HL-60 (cell line): ENCODE results near the gene FBXO30.

Experiments
- DNase-seq, 2 experiments: peaks; one replicate each; pipeline ENCODE4 v3.0.0-alpha.2; 2010 to 2020; ENCODE audit warnings: low read depth in 1 of 2, low spot score in 1 of 2
- H3K27ac ChIP-seq: fragments of 250-450 bp; sonication (Bioruptor Pico); replicated peaks from 2 replicates; pipeline ENCODE4 v1.5.1; 2020; ENCODE audit warnings: mild to moderate bottlenecking, moderate library complexity
- H3K27me3 ChIP-seq: fragments of 250-450 bp; sonication (Bioruptor Pico); 2 replicates; pipeline ENCODE4 v1.5.1; 2021; ENCODE audit warnings: mild to moderate bottlenecking, moderate library complexity; ENCODE audit not compliant: insufficient read depth, poor library complexity, severe bottlenecking
- H3K4me3 ChIP-seq: replicated peaks from 2 replicates; pipeline ENCODE4 v1.5.1; 2011; ENCODE audit warnings: mild to moderate bottlenecking, control low read depth, low read length; ENCODE audit not compliant: insufficient read depth
- CTCF ChIP-seq: IDR thresholded peaks from one replicate; pipeline ENCODE4 v1.5.1; 2011; ENCODE audit warnings: low read length, control low read depth, inconsistent platforms; ENCODE audit not compliant: insufficient read depth
- GABPA ChIP-seq: IDR thresholded peaks from 2 replicates; pipeline ENCODE4 v1.6.1; 2012; ENCODE audit warnings: low read depth
- POLR2AphosphoS5 ChIP-seq: IDR thresholded peaks from 2 replicates; pipeline ENCODE4 v1.6.1; 2012; ENCODE audit warnings: low read depth
- REST ChIP-seq: IDR thresholded peaks from 2 replicates; pipeline ENCODE4 v1.6.1; 2012; ENCODE audit warnings: low read depth; ENCODE audit not compliant: insufficient replicate concordance
- SPI1 ChIP-seq: IDR thresholded peaks from 2 replicates; pipeline ENCODE4 v1.6.1; 2012; ENCODE audit warnings: low read depth, mild to moderate bottlenecking, borderline replicate concordance

The FBXO30 gene

GRCh38 chr6:145815309-145816274 lies 997 bp upstream of the FBXO30 start:
- peak overlapping the region; percentile 87 for H3K27ac ChIP-seq
- no peak for DNase-seq
- H3K27me3 ChIP-seq: no peaks in the 10 kb centered on the region
- peak overlapping the region; percentile 75 for H3K4me3 ChIP-seq
- TF ChIP-seq SPI1 (no peak), POLR2AphosphoS5 (no peak), REST (no peak), GABPA (no peak), CTCF (no peak)

- DNase-seq: peak; percentile 31 to 42
These were observed 527 bp downstream of the FBXO30 start for GRCh38 chr6:145814035-145814500.

More at GRCh38 chr6:145814035-145814500, 527 bp downstream of the FBXO30 start:
- Histone ChIP-seq H3K27ac (peak overlapping the region; percentile 65), H3K27me3 (no peaks in the 10 kb centered on the region), H3K4me3 (peak overlapping the region; percentile 75)
- no peak for TF ChIP-seq CTCF
- TF ChIP-seq POLR2AphosphoS5: no peak
- TF ChIP-seq SPI1: no peak
- TF ChIP-seq GABPA: no peak
- TF ChIP-seq REST: peak; percentile 35
